ENCODE data around the gene HP1BP3.

The HP1BP3 gene

GRCh38 chr1:20698195-20698910 is 88.8 kb downstream of the HP1BP3 start:
- Histone ChIP-seq H3K27me3 (ENCODE audit: insufficient read depth, poor library complexity, severe bottlenecking) (no peaks in the 10 kb centered on the region), H3K27ac (replicated peaks) (no peak overlapping the region), H3K4me3 (replicated peaks; ENCODE audit: insufficient read depth, low read length) (no peak overlapping the region)
- TF ChIP-seq SPI1 (IDR thresholded peaks at IDR 0.05; ENCODE audit: borderline replicate concordance, low read depth) (no peak), REST (IDR thresholded peaks at IDR 0.05; ENCODE audit: insufficient replicate concordance, low read depth) (no peak), POLR2AphosphoS5 (IDR thresholded peaks at IDR 0.05; ENCODE audit: low read depth) (no peak), GABPA (IDR thresholded peaks at IDR 0.05; ENCODE audit: low read depth) (no peak), CTCF (IDR thresholded peaks at IDR 0.05; ENCODE audit: insufficient read depth, low read length) (no peak)
- no peak for DNase-seq (ENCODE audit: low read depth in 1 of 2, low spot score in 1 of 2)

- no peaks in the 10 kb centered on the region for H3K27me3 ChIP-seq (ENCODE audit: insufficient read depth, poor library complexity, severe bottlenecking)
- no peak overlapping the region for H3K4me3 ChIP-seq (replicated peaks; ENCODE audit: insufficient read depth, low read length)
- TF ChIP-seq POLR2AphosphoS5 (IDR thresholded peaks at IDR 0.05; ENCODE audit: low read depth) (no peak), REST (IDR thresholded peaks at IDR 0.05; ENCODE audit: insufficient replicate concordance, low read depth) (no peak), SPI1 (IDR thresholded peaks at IDR 0.05; ENCODE audit: borderline replicate concordance, low read depth) (no peak), GABPA (IDR thresholded peaks at IDR 0.05; ENCODE audit: low read depth) (no peak), CTCF (IDR thresholded peaks at IDR 0.05; ENCODE audit: insufficient read depth, low read length) (no peak)
- H3K27ac ChIP-seq (replicated peaks), result no peak overlapping the region
- DNase-seq (ENCODE audit: low read depth in 1 of 2, low spot score in 1 of 2), result no peak
Observed at GRCh38 chr1:20697563-20697962, 89.5 kb downstream of the HP1BP3 start.

GRCh38 chr1:20696397-20697333 is 90.4 kb downstream of the HP1BP3 start:
- H3K27me3 ChIP-seq (ENCODE audit: insufficient read depth, poor library complexity, severe bottlenecking), result no peaks in the 10 kb centered on the region
- TF ChIP-seq POLR2AphosphoS5 (IDR thresholded peaks at IDR 0.05; ENCODE audit: low read depth) (no peak), CTCF (IDR thresholded peaks at IDR 0.05; ENCODE audit: insufficient read depth, low read length) (peak; percentile 88)
- H3K27ac ChIP-seq (replicated peaks), result peak overlapping the region; percentile 64
- DNase-seq (ENCODE audit: low read depth in 1 of 2, low spot score in 1 of 2), result peak; percentile 64 to 83
- peak overlapping the region; percentile 58 for H3K4me3 ChIP-seq (replicated peaks; ENCODE audit: insufficient read depth, low read length)

Measured in HL-60 (cell line).